ENCODE data around the gene HIGD1A.

Gene HIGD1A

DNA sequence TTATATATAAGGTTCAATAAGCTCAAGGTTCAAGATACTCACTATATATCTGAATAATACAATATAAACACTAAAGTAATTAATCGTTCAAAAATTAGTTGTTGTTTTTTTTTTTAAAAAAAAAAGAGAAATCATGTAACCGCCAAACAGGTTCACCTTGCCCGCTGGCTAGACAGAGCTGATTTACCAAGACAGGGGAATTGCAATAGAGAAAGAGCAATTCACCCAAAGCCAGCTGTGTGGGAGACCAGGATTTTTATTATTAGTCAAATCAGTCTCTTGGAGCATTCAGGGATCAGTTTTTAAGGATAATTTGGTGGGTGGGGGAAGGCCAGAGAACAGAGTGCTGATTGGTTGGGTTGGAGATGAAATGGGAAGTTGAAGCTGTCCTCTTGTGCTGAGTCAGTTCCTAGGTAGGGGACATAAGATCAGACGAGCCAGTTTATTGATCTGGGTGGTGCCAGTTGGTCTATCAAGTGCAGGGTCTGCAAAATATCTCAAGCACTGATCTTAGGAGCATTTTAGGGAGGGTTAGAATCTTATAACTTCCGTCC is 7.9 kb downstream of the HIGD1A start:
- no peak for TF ChIP-seq CTCF (IDR thresholded peaks at IDR 0.05; ENCODE audit: low read depth, low read length)
- DNase-seq (ENCODE audit: extremely low read depth, low read depth) = no peak

DNA sequence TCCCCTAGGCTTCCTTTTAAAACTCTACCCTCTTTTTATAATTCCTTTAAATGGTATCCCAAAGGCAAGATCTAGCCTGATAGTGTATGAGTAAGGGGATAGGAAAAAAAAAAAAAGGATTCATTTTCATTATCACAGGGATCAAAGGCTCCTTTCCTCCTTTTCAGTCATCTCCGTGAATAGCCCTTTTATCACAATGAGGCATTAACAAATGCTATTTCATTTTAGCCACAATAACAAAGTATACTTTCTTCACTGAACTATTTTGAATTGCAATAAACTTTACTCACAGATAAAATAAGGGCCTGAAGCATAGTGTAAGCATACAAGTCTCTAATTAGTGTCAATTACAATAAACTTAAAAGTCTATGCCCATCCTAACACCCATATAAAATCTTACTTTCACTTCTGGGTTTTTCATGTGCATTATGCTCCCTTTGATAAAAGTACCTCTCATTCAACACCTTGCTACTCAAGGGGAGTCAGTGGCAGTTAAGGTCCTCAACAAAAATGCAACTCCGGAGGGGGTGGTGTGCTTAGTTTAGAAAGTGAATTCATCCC is 8.6 kb downstream of the HIGD1A start:
- DNase-seq (ENCODE audit: extremely low read depth, low read depth) = no peak
- no peak for TF ChIP-seq CTCF (IDR thresholded peaks at IDR 0.05; ENCODE audit: low read depth, low read length)

- no peak for TF ChIP-seq CTCF (IDR thresholded peaks at IDR 0.05; ENCODE audit: low read depth, low read length)
- no peak for DNase-seq (ENCODE audit: extremely low read depth, low read depth)
Measured at GRCh38 chr3:42790714-42791229, 13.5 kb downstream of the HIGD1A start.

DNA sequence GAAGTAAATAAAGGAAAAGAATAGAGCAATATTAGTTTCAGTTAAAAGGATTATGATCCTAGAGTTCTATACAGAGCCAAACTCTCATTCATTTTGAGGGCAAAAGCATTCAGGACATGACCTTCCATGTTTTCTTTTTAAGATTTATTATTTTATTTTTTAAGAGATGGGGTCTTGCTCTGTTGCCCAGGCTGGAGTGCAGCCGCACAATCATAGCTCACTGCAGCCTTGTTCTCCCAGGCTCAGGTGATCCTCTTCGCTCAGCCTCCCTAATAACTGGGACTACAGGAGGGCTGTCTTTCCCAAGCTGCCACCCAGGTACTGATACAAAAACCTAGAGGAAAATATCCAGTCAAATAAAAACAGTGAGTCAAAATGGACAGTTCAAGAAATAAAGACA is 17.7 kb downstream of the HIGD1A start:
- no peak for DNase-seq (ENCODE audit: extremely low read depth, low read depth)
- TF ChIP-seq CTCF (IDR thresholded peaks at IDR 0.05; ENCODE audit: low read depth, low read length) = no peak

- TF ChIP-seq CTCF (IDR thresholded peaks at IDR 0.05; ENCODE audit: low read depth, low read length) = no peak
- no peak for DNase-seq (ENCODE audit: extremely low read depth, low read depth)
Measured at GRCh38 chr3:42786212-42786611, 18.1 kb downstream of the HIGD1A start.

DNA sequence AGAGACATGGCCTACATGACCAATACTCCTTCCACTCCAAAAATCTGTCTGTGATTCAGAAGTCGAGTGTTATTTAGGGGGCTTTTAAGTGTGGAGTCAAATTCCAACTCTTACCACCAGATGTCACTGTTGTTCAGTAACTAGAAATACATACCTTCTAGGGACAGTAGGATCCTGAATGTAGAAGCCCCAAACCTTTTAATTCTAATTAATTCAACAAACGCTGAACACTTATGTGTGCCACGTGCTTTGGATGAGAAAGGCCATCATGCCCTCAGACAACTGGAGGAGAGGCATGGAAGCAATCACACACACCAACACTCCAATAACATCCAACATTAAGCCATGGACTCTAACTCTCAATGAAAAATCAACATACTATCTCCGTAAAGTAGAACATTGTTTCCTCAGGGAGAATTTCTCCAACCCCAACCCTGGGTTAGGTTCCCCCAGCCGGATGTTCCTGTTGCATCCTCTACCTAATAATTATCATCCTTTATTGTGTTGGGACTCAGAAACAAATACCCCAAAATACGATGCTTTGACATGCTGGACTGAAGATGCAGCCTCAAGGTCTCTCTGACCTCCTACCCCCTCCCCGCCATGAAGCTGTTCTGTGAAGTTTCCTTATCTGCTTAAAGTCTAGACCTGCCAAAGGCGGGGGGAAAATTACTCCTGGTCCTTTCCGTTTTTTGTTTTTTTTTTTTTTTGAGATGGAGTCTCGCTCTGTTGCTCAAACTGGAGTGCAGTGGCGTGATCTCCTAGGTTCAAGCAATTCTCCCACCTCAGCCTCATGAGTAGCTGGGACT is 23.2 kb downstream of the HIGD1A start:
- no peak for DNase-seq (ENCODE audit: extremely low read depth, low read depth)
- TF ChIP-seq CTCF (IDR thresholded peaks at IDR 0.05; ENCODE audit: low read depth, low read length) = peak; percentile 65

- no peak for TF ChIP-seq CTCF (IDR thresholded peaks at IDR 0.05; ENCODE audit: low read depth, low read length)
- DNase-seq (ENCODE audit: extremely low read depth, low read depth) = no peak
Measured at GRCh38 chr3:42780398-42780797, 23.9 kb downstream of the HIGD1A start.

Measured in AG09319 (cell line).